ENCODE measurements around the gene DCHS1.
A peak's percentile ranks its signal among the peaks of the same experiment; 100 is the strongest.

The DCHS1 gene

DNA sequence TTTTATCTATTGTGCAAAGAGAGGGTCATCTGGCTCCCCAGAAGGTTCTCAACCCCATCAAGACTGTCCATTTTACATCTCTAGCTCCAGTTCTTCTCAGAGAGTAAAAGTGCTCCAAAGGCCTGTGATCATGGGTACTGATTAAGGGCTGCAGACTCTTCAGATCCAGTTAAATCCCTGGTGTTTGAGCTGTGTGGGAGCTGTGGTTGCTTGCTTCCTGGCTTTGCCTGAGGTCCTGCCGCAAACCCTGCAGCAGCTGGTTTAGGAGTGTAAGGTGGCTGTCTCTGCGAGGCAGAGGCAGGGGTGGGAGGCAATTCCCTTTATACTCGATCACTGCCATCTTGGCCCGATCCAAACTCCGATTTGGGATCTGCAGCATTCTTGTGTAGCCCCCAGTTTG lies 26.3 kb upstream of the DCHS1 start:
- H3K4me3 ChIP-seq (IDR thresholded peaks at IDR 0.05; ENCODE audit: insufficient read depth, low read depth, low read length) = no peak overlapping the region
- H3K79me2 ChIP-seq (ENCODE audit: insufficient read depth, low read depth) = peaks cover 27% of the 10 kb centered on the region
- no peaks in the 10 kb centered on the region for H4K20me1 ChIP-seq (ENCODE audit: insufficient read depth)
- H3K27ac ChIP-seq = no peak overlapping the region
- no peak overlapping the region for H2AFZ ChIP-seq (ENCODE audit: low read depth)
- peaks cover 8% of the 10 kb centered on the region; the same call in 1 of the 2 replicates for H3K36me3 ChIP-seq (ENCODE audit: insufficient read depth)
- TF ChIP-seq, protein P1, sequence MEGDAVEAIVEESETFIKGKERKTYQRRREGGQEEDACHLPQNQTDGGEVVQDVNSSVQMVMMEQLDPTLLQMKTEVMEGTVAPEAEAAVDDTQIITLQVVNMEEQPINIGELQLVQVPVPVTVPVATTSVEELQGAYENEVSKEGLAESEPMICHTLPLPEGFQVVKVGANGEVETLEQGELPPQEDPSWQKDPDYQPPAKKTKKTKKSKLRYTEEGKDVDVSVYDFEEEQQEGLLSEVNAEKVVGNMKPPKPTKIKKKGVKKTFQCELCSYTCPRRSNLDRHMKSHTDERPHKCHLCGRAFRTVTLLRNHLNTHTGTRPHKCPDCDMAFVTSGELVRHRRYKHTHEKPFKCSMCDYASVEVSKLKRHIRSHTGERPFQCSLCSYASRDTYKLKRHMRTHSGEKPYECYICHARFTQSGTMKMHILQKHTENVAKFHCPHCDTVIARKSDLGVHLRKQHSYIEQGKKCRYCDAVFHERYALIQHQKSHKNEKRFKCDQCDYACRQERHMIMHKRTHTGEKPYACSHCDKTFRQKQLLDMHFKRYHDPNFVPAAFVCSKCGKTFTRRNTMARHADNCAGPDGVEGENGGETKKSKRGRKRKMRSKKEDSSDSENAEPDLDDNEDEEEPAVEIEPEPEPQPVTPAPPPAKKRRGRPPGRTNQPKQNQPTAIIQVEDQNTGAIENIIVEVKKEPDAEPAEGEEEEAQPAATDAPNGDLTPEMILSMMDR (conservative IDR thresholded peaks at IDR 0.05; ENCODE audit: low read depth, low read length) = no peak
- peaks cover 15% of the 10 kb centered on the region for H3K4me1 ChIP-seq (ENCODE audit: low read depth, poor library complexity, severe bottlenecking)
- H3K4me2 ChIP-seq = peak overlapping the region; percentile 73
- H3K27me3 ChIP-seq (ENCODE audit: insufficient read depth, low read depth) = no peaks in the 10 kb centered on the region
- peak overlapping the region; percentile 91; the same call in 1 of the 2 replicates for H3K9ac ChIP-seq

DNA sequence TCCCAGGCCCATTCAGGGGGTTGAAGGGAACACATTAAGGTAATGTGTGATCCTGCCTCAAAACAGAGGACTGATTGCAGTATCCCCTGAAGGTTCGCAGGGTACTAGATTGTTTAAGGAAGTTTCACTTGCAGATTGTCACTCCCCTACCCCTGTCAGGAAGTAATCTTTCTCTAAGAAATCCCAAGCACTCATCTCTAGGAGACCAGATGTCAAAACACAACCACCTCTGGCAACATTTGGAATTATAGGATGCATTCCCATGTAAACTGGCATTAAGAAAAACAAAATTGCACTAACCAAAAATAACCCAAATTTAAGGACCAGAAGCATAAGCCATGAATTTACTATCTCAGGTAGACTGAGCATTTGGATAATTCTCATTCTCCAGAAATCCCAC lies 25.9 kb upstream of the DCHS1 start:
- Histone ChIP-seq H2AFZ (ENCODE audit: low read depth) (no peak overlapping the region), H4K20me1 (ENCODE audit: insufficient read depth) (no peaks in the 10 kb centered on the region), H3K27me3 (ENCODE audit: insufficient read depth, low read depth) (no peaks in the 10 kb centered on the region), H3K79me2 (ENCODE audit: insufficient read depth, low read depth) (peaks cover 27% of the 10 kb centered on the region), H3K4me1 (ENCODE audit: low read depth, poor library complexity, severe bottlenecking) (peaks cover 15% of the 10 kb centered on the region), H3K27ac (no peak overlapping the region), H3K4me2 (peak overlapping the region; percentile 73), H3K4me3 (IDR thresholded peaks at IDR 0.05; ENCODE audit: insufficient read depth, low read depth, low read length) (no peak overlapping the region), H3K36me3 (ENCODE audit: insufficient read depth) (peaks cover 8% of the 10 kb centered on the region; the same call in 1 of the 2 replicates), H3K9ac (no peak overlapping the region)
- TF ChIP-seq, protein P1 (conservative IDR thresholded peaks at IDR 0.05; ENCODE audit: low read depth, low read length) = no peak

DNA sequence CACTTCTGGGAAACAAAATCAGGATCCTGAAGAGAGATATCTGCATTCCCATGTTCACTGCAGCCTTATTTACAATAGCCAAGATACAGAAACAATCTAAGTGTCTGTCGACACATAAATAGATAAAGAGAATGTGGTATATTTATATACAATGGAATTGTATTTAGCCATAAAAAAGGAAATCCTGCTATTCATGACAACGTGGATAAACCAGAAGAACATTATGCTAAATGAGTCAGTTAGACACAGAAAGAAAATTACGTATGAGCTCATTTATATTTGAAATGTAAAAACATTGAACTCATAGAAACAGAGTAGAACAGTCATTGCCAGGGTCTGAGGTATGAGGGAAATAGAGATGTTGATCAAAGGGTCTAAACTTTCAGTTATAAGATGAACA lies 21.4 kb upstream of the DCHS1 start:
- H3K36me3 ChIP-seq (ENCODE audit: insufficient read depth) = peaks cover 8% of the 10 kb centered on the region; the same call in 1 of the 2 replicates
- TF ChIP-seq, protein P1 (conservative IDR thresholded peaks at IDR 0.05; ENCODE audit: low read depth, low read length) = no peak
- no peaks in the 10 kb centered on the region for H4K20me1 ChIP-seq (ENCODE audit: insufficient read depth)
- H3K27me3 ChIP-seq (ENCODE audit: insufficient read depth, low read depth) = no peaks in the 10 kb centered on the region
- H3K4me3 ChIP-seq (IDR thresholded peaks at IDR 0.05; ENCODE audit: insufficient read depth, low read depth, low read length) = no peak overlapping the region
- H3K79me2 ChIP-seq (ENCODE audit: insufficient read depth, low read depth) = peaks cover 16% of the 10 kb centered on the region
- H3K4me1 ChIP-seq (ENCODE audit: low read depth, poor library complexity, severe bottlenecking) = peaks cover 9% of the 10 kb centered on the region
- H3K27ac ChIP-seq = no peak overlapping the region
- no peak overlapping the region for H2AFZ ChIP-seq (ENCODE audit: low read depth)
- H3K9ac ChIP-seq = no peak overlapping the region
- H3K4me2 ChIP-seq = no peak overlapping the region

DNA sequence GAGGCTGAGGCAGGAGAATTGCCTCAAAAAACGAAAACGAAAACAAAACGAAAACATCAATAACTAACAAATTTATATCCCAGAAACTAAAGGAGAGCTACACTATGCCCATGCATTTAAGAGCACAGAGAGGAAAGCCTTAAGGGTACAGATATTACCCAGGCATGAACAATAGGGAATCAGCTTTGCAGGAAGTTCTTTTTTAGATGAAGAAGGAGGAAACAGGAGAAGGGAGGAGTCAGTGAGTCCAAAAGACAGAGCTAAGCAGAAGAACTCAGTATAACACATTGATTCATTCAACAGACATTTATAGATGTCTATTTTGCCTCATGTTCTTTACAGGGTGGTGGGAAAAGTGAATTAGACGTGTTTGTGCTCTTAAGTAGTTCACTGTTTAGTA lies 19.3 kb upstream of the DCHS1 start:
- Histone ChIP-seq H4K20me1 (ENCODE audit: insufficient read depth) (no peaks in the 10 kb centered on the region), H3K27me3 (ENCODE audit: insufficient read depth, low read depth) (no peaks in the 10 kb centered on the region), H3K79me2 (ENCODE audit: insufficient read depth, low read depth) (no peaks in the 10 kb centered on the region), H2AFZ (ENCODE audit: low read depth) (no peak overlapping the region), H3K4me3 (IDR thresholded peaks at IDR 0.05; ENCODE audit: insufficient read depth, low read depth, low read length) (no peak overlapping the region), H3K4me2 (no peak overlapping the region), H3K9ac (no peak overlapping the region), H3K36me3 (ENCODE audit: insufficient read depth) (no peaks in the 10 kb centered on the region), H3K4me1 (ENCODE audit: low read depth, poor library complexity, severe bottlenecking) (no peaks in the 10 kb centered on the region), H3K27ac (no peak overlapping the region)
- TF ChIP-seq, protein P1 (conservative IDR thresholded peaks at IDR 0.05; ENCODE audit: low read depth, low read length) = no peak

All from KMS-11 (cell line).